Right forelimb (tissue), 1 donor: Measurements from ENCODE around the gene MGAT1.
A peak's percentile ranks its signal among the peaks of the same experiment; 100 is the strongest.
"Not testable (repeated sequence)": the region's sequence is repeated elsewhere in the genome, so short reads cannot be mapped to it uniquely, and the experiment has no call there.

ENCODE experiments used
- DNase-seq: peaks from one replicate; pipeline ENCODE4 v3.0.0-alpha.2; 2018

MGAT1 gene

GRCh38 chr5:180802325-180803180, at the start of gene MGAT1:
MGAT1 (minus strand) TSS chr5:180802806; CDS start chr5:180792971, 9,835 bp downstream.
- DNase-seq, result peak; percentile 91

GRCh38 chr5:180850434-180851078, 48.0 kb upstream of the MGAT1 start:
- no peak for DNase-seq

GRCh38 chr5:180849827-180850226, 47.2 kb upstream of the MGAT1 start:
- DNase-seq, result no peak

GRCh38 chr5:180848878-180849277, 46.3 kb upstream of the MGAT1 start:
- no peak for DNase-seq

DNA sequence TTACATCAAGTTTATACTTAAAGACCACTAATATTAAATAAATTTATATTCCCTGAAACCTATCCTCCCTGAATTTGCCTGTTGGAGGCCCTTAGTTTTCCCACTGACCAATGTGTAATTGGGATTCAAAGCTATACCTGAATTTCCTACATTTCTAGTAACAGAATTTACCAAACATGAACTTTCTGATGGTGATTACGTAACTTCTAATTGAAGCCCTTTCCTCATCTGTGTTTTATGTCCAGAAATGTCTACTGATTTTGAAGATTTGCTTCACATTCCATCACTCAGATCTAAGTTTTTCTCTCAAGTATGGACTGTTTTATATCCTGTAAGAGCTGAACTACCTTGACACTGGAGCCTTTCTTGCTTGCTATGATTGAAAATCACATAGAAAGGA, 45.7 kb upstream of the MGAT1 start:
- no peak for DNase-seq

DNA sequence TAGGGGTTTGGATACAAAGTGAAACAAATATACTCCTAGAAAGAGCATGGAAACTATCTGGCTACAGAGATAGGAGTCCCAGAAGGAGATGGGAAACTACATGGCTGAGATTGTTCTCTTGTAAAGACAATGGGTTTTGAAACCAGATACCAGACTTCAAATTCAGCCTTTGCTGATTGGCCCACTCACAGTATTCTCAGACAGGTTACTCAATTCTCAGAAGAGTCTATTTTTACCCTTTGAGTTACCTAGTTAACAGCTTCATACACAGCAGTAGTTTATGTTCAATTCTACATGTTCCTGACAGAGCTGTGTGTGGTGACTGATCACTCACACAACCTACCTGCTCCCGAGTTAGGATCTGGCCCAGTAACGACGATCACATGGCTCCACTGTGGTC, 44.4 kb upstream of the MGAT1 start:
- DNase-seq, result no peak

- no peak for DNase-seq
These were observed 42.3 kb upstream of the MGAT1 start for GRCh38 chr5:180844858-180845257.

GRCh38 chr5:180844432-180844831, 41.8 kb upstream of the MGAT1 start:
- DNase-seq, result no peak

DNA sequence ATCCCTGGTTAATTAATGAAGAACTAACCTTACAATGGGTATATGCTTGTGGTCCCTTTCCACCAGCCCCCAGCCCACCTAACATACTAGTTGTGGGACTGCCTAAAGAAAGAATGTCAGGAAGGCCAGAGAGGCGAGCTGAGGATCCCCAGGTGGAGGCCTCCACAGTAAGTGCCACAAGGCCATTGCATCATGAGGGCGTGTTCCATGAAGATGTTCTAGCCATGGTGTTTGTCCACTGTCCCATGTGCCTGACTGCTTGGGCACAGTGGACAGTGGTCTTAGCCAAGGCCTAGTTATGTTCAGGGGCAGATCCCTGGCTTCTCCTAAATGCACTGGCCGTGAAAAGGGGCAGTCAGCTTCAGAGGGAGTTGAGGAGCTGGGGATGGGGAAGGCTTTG, 37.3 kb upstream of the MGAT1 start:
- no peak for DNase-seq

DNA sequence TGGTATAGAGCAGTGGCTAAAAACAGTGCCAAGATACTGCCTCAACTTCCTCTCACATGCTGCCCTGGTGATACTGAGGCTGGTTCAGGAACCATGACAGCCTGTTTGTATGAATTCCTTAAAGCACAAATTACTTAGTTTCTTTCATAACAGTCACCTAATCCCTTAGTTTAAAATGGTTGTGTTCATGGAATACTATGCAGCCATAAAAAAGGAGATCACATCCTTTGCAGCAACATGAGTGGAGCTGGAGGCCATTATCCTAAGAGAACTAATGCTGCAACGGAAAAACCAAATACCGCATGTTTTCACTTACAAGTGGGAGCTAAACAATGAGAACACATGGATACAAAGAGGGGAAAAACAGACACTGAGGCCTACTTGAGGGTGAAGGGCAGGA, 36.6 kb upstream of the MGAT1 start:
- DNase-seq, result no peak

GRCh38 chr5:180837478-180837877, 34.9 kb upstream of the MGAT1 start:
- no peak for DNase-seq

- DNase-seq, result no peak
These were observed 30.0 kb upstream of the MGAT1 start for GRCh38 chr5:180832638-180833068.

DNA sequence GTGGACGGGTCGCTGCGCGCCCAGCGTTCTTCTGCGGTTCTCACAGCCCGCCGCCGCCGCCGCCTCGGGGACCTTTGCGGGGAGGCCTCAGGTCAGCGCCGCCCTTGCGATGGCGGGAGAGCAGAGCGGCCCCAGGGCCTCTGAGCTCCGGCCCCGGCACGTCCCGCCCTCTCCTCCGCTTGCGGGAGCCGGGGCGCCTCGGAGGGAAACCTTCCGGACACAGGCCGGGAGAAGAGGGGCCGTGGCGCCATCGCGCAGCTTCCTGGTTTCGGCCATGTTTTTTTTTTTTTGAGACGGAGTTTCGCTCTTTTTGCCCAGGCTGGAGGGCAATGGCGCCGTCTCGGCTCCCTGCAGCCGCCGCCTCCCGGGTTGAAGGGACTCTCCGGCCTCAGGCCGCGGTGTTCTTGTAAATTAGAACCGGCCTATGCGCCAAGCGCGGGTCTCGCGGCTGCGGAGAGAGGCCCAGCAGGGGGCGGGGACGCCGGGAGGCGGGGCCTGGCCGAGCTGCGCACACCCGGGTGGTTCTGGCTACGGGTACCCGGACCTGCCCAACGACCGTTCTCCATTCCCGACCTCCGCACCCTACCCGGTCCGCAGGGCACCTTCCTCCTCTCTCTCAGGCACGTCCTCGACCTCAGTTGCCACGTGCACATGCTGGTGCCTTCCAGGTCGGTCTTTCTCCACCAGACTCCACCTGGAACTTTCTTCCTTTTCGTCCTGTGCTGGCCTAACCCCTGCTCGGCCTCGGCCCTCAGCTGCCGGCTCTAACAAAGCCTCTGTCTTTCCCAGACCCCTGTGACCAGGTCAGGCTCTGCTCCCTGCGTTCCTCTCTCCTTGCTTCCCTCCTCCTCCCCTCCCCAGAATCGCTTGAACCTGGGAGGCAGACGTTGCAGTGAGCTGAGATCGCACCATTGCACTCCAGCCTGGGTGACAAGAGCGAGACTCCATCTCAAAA, 28.8 kb upstream of the MGAT1 start:
- DNase-seq, result peak; percentile 90

DNA sequence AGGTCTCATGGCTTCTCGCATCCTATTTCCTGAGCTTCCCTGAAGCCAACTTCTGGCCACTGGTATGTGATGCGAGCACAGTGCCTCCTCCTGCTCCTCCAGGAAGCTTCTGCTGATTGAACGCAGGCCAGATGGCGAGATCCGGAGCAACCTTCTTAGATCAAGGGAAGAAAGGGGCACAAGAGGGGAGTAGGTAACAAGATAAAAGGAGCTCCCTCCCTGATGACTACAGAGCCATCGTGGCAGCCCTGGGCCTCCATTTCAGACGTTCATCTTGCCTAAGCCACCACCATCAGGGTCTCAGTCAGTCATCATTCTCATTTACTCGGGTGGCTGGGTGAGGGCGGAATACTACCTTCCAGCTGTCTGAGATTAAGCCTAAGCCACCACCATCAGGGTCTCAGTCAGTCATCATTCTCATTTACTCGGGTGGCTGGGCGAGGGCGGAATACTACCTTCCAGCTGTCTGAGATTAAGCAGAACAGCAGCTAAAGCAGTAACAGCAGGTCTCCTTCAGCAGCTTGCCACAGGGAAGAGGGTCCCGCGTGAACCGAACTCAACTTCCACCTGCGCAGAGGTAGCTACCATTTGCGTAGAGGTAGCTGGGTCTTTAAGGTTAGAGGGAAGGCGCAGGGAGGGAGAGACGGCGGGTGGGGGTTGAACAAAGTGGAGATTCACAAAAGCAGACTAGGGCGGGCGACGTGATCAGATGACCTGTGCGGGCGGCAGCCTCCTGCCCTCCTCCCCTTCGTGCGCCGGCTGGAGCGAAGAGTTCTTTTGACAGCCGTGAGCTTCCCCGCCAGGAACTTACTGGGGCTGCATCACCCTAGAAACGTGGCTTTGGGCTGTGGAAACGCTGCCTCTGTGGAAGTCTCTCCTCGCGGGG, 27.9 kb upstream of the MGAT1 start:
- DNase-seq, result no peak

DNA sequence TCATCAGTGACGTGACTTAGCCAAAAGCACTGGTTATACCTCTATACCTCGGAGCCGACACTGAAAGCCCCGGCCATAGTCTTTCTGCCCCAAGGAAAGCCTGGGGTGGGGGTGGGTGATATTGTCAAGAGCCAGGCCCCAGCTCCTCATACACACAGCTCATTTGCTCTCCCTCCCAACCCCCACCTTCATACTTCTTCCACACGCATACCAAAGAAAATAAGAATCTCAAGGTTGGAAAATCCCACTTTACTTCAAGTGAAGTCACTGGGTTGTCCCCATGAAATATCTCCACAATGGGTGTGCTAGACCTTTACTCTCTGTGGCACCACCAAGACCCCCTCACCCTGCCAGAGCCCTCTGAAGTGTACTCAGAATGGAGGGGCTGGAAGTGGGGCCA, 27.1 kb upstream of the MGAT1 start:
- no peak for DNase-seq

DNA sequence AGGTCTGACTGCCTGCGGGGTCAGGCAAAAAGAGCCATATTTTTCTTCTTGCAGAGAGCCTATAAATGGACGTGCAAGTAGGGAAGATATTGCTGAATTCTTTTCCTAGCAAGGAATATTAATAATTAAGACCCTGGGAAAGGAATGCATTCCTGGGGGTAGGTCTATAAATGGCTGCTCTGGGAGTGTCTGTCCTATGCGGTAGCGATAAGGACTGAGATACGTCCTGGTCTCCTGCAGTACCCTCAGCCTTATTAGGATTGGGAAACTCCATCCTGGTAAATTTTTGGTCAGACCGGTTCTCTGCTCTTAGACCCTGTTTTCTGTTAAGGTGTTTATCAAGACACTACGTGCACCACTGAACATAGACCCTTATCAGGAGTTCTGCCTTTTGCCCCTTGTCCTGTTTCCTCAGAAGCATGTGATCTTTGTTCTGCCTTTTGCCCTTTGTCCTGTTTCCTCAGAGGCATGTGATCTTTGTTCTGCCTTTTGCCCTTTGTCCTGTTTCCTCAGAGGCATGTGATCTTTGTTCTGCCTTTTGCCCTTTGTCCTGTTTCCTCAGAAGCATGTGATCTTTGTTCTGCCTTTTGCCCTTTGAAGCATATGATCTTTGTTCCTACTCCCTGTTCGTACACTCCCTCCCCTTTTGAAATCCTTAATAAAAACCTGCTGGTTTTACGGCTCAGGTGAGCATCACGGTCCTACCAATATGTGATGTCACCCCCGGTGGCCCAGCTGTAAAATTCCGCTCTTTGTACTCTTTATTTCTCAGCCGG, 26.3 kb upstream of the MGAT1 start:
- DNase-seq, result not testable (repeated sequence)

DNA sequence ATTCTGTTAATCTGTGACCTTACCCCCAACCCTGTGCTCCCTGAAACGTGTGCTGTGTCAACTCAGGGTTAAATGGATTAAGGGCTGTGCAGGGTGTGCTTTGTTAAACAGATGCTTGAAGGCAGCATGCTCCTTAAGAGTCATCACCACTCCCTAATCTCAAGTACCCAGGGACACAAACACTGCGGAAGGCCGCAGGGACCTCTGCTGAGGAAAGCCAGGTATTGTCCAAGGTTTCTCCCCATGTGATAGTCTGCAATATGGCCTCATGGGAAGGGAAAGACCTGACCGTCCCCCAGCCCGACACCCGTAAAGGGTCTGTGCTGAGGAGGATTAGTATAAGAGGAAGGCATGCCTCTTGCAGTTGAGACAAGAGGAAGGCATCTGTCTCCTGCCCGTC, 24.8 kb upstream of the MGAT1 start:
- not testable (repeated sequence) for DNase-seq

GRCh38 chr5:180825768-180826525, 23.3 kb upstream of the MGAT1 start:
- no peak for DNase-seq

GRCh38 chr5:180824630-180825476, 22.2 kb upstream of the MGAT1 start:
- DNase-seq, result no peak
